GM03348 (cell line): ENCODE measurements around the gene LNX2.

Experiments
- DNase-seq: peaks from one replicate; pipeline ENCODE4 v3.0.0; 2012; ENCODE audit warnings: low spot score

LNX2 gene

GRCh38 chr13:27620377-27621115 is at the start of gene LNX2:
Gene LNX2 (minus strand): TSS chr13:27620529. CDS start chr13:27581703, 38,826 bp downstream.
- peak; percentile 99 for DNase-seq

DNA sequence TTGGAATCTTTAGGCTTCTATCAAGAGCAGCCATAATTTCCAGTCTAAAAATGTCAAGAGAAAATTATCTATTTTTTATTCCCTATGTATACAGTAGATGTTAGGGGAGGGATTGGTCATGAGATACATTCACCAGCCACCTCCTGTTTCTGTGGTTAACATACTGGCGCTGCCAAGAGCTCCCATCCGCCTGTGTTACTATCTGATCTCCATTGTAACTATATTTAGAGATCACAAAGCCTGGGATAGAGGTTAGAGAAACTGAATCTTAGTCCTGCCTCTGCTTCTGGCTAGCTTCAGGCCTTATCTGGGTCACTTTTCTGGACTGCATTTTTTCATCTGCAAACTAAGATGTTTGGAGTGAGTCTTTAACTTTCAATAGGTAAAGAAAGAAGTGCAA is 47.6 kb upstream of the LNX2 start:
- DNase-seq = no peak

GRCh38 chr13:27666951-27667350 is 46.6 kb upstream of the LNX2 start:
- DNase-seq = no peak

DNA sequence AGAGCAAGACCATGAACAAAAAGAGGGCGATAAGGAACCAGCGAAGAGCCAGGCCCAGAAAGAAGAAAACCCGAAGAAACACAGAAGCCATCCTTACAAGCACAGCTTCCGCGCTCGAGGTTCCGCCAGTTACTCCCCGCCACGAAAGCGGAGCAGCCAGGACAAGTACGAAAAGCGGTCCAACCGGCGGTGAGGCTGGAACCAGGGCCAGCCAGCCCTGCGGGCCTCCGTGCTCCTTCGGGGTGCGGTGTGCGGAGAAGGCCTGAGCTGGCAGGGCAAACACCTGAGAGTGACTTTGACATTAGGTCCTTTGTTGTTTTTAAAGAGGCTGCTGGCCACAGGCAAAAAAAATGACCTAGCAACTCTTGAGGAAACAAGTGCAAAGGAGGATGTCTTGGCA is 45.4 kb upstream of the LNX2 start:
- no peak for DNase-seq

GRCh38 chr13:27665333-27665732 is 45.0 kb upstream of the LNX2 start:
- DNase-seq = peak; percentile 27

DNA sequence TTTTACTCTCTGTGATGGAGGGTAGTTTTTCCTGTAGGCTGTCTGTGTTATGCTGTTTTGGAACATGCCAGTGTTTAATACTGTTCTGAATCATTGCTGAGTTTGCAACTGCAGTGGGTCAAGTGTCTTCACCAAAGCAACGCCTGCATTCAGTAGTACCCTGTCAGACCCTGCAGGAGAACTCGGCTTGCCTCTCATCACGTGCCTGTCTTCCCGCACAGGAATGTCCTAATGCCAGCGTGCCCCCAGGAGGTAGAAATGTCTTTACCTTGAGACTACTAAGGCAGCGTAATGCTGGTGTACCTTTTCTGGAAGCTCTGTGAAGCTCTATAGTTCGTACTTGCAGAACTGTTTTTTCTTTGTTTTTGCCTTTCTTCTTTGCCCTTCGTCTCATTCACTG is 43.6 kb upstream of the LNX2 start:
- no peak for DNase-seq

DNA sequence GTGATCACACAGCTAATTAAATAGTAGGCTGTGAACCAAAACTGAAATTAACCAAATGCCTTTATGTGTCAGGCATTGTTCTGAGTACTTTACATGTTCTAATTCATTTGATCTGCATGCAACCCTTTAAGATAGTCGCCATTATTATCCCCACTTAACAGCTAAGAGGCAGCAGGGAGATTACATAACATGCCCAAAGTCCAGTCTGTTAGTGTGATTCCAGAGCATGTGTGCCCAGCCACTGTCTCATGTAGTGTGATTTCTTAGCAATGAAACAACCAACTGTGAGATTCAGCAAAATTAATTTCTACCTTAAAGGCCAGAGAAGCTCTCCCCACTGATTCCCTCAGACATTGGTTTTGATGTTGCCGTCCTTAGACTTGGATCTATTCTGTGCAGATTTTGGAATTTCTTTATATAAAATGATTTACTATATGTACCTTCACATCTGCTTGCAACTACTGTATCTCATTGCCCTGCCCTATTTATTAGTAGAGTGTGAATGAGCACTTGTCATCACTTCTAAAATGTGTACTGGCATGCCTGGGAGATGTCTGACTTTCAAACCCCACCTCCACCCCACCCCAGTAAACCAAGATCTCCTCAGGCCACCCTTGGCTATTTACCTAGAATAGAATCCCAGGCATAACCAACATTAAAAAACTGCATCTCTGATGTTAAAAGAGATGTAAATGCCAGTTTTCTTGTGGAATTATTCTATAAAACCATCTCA is 42.6 kb upstream of the LNX2 start:
- no peak for DNase-seq

DNA sequence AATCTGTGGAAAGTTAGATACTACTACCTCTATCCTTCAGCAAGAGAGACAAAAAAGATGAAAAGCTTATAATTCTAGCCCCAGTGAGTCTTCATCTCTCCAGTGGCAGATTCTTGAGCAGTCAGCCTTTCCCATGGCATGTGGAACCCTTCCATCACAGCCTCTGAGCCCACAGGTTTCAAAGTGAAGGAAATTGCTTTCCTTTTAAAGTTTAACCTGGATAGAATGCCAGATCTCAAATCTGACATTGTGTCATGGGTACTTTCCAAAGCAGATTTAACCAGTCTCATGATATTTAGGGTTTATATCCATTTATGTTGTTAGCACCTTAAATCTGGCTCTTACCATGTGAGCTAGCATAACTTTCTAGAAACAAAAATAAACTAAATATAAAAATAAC is 40.7 kb upstream of the LNX2 start:
- no peak for DNase-seq

DNA sequence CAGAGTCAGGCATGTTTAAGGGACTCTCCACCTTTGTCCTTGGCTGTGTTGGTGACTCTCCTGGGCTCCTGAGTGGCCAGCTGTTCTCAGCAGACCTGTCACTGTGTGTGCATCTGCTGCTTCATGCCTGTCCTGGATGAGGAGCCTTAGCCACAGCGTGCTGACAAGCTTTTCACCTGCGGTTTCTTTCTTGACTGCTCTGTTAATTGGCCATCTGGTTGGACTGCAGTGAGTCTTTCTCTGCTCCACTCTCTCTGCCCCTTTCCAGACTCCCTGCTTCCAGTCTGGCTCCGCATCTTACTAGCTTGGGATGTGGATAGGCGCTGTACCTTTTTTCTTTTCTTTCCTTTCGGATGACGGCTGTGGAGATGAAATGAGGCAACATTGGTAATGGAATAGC is 40.2 kb upstream of the LNX2 start:
- DNase-seq = no peak

- DNase-seq = no peak
Measured at GRCh38 chr13:27659145-27659865, 39.0 kb upstream of the LNX2 start.

DNA sequence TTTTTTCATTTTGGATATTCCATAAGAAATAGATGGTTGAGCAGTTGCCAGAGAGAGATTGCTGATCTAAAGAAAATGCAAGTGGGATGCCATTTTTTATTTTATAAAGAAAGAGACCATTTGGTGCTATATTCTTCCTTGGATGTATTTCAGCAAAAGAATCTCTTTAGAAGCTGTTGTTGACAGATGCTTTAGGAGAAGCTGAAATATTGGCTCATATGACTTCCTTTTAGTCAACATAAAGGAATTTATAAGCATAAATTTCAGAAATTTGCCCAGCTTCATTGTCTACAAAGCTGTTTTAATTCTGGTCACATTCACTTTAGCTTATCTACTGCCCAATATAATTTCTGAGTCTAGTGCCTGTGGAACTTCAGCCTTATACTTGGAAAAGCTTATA is 38.2 kb upstream of the LNX2 start:
- peak; percentile 47 for DNase-seq

DNA sequence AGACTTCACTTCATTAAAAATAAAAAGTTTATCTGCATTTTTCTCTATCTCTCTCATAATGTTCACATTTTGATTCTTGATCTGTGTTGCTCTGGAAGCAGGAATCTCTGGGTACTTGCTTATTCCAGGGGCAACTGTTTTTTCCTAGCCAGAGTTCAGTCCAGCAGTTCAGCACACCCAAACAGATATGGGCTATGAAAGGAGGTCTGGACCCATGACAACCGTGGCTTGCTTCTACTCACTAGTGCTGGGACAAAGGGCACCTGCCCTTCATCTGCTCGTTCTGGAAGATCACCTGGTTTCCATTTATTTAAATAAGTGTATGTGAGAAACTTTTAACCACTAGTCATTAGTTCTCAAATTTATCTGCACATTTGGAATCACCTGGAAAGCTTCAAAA is 37.4 kb upstream of the LNX2 start:
- DNase-seq = no peak

- no peak for DNase-seq
Measured at GRCh38 chr13:27654816-27655215, 34.5 kb upstream of the LNX2 start.

- no peak for DNase-seq
Measured at GRCh38 chr13:27654059-27654458, 33.7 kb upstream of the LNX2 start.

- DNase-seq = no peak
Measured at GRCh38 chr13:27650312-27650711, 30.0 kb upstream of the LNX2 start.

DNA sequence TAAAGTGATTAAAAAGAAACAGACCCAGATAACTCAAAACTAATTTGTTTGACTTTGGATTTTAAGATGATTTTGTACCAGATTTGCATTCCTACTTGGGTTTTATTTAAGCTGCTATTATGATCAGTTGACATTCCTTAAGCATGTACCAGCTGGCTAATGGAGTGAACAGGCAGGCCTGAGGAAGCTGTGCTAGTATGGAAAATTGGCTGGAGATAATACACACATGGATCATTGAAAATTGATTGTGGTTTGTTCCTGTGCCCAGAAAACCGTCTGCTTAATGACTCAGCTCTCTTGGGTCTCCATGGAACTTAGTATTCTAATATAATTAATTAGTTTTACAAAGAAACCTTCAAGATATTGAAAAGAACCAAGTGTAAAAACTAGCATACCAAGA is 24.0 kb upstream of the LNX2 start:
- DNase-seq = peak; percentile 69

DNA sequence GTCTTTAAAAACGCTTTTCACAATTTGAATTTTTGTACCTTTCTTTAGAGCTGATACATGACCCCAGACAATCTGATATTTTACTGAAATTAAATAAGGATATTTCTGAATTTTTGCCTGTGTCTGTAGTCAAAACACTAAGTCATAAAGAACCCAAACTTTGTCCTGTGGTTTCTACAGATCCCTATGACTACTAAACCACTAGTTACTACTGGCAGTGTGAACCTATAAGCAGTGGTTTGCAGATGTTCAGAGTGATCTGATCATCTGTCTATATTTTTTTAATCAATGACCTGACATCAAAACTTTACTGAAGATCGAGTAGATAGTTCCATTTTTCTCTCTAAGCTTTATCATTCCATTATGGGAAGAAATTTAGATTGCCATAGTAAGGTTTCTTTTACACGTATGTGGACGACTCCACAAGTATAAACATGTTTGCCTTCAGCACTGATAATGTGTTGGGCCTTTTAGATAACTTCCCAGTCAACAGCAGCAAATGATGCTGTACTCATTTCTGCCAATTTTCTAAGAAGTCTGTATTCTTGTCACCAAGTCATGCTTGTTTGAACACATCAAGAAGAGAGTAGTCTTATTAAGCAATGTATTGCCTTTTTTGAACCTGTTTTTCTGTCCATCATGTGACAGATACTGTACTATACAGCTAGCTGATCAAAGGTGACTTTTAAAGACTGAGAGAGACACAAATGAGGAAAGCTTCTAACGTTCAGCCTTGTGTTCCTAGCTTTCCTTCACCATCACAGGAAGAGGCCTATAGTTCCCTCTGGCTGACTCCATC is 23.2 kb upstream of the LNX2 start:
- no peak for DNase-seq

GRCh38 chr13:27641711-27642502 is 21.6 kb upstream of the LNX2 start:
- no peak for DNase-seq

GRCh38 chr13:27639186-27639585 is 18.9 kb upstream of the LNX2 start:
- no peak for DNase-seq

- DNase-seq = peak; percentile 29
Measured at GRCh38 chr13:27638521-27638920, 18.2 kb upstream of the LNX2 start.

GRCh38 chr13:27638001-27638400 is 17.7 kb upstream of the LNX2 start:
- no peak for DNase-seq

DNA sequence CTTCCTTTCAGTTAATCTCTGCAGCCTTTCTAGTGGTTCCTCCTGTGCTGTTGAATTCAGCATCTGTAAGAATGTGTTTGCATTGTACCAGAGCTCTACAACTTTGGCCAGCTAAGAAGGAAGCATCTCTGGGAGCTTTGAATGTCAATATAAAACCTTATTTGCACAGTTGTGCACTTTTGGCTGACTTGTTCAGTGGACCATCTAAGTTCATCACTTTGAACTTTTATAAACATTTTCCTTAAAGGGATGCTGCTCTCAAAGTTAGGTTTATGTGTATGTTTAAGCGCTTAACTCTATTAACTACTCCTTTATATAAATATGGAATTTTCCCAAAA is 16.9 kb upstream of the LNX2 start:
- DNase-seq = no peak
